Ascending aorta (tissue), 2 donors: ENCODE results near the gene AKAP13. TPM values are rescaled to one million over a fixed set of nuclear protein-coding genes. Genes with fewer than 3 reads are reported as not detected.
A peak's percentile ranks its signal among the peaks of the same experiment; 100 is the strongest.

ENCODE experiments used
- DNase-seq, 2 donors: peaks; one replicate each; pipeline ENCODE4 v3.0.0-alpha.2; 2019; ENCODE audit warnings: low spot score in 2 of 2
- H3K27ac ChIP-seq, 2 donors: fragments of 200-600 bp; sonication (generic); one replicate each; pipeline ENCODE4 v1.5.1; 2016 to 2017; ENCODE audit warnings: mild to moderate bottlenecking in 1 of 2
- H3K27me3 ChIP-seq: fragments of 200-600 bp; sonication (generic); one replicate; pipeline ENCODE4 v1.5.1; 2017
- H3K36me3 ChIP-seq, 2 donors: fragments of 200-600 bp; sonication (generic); one replicate each; pipeline ENCODE4 v1.5.1; 2016
- H3K4me1 ChIP-seq, 2 donors: fragments of 200-600 bp; sonication (generic); one replicate each; pipeline ENCODE4 v1.5.1; 2016 to 2017; ENCODE audit warnings: mild to moderate bottlenecking in 1 of 2
- H3K4me3 ChIP-seq, 2 donors: fragments of 200-600 bp; sonication (generic); one replicate each; pipeline ENCODE4 v1.5.1; 2016 to 2017; ENCODE audit warnings: mild to moderate bottlenecking in 1 of 2
- H3K9me3 ChIP-seq, 2 donors: fragments of 200-600 bp; sonication (generic); one replicate each; pipeline ENCODE4 v1.5.1; 2016
- CTCF ChIP-seq, 3 experiments: fragments of 200-600 bp in 2 of 3; fragments of 450-650 bp in 1 of 3; sonication (generic) in 2 of 3; IDR thresholded peaks; one replicate each; pipeline ENCODE4 v1.5.1; 2016 to 2019; ENCODE audit warnings: antibody characterized with exemption in 3 of 3, mild to moderate bottlenecking in 1 of 3, moderate library complexity in 1 of 3
- intact Hi-C: fragments of 100-400 bp; cut with DNase I; formaldehyde crosslinking; loops from one replicate; pipeline ENCODE4 v1.15.1; 2023
- total RNA-seq: library from RNA; depleted of rRNA; stranded (reverse); fragments of >200 nt; gene quantifications from one replicate; pipeline ENCODE4 v1.1.0, GENCODE V29; 2016

Gene AKAP13
- total RNA-seq, 1 donor from 2014 or later = 74.3 TPM

GRCh38 chr15:85711580-85712192 is 331.3 kb downstream of the AKAP13 start:
- no peak overlapping the region for H3K4me3 ChIP-seq
- H3K36me3 ChIP-seq = peaks cover 41 to 51% of the 10 kb centered on the region in 2 donors
- H3K27me3 ChIP-seq = no peaks in the 10 kb centered on the region
- TF ChIP-seq CTCF (IDR thresholded peaks at IDR 0.05) = no peak
- no peak for DNase-seq
- peaks cover 3 to 13% of the 10 kb centered on the region in 2 donors for H3K4me1 ChIP-seq
- H3K9me3 ChIP-seq = no peaks in the 10 kb centered on the region
- intact Hi-C loops = no loop called here
- no peak overlapping the region for H3K27ac ChIP-seq

GRCh38 chr15:85716261-85716660 is 335.9 kb downstream of the AKAP13 start:
- Histone ChIP-seq H3K27me3 (no peaks in the 10 kb centered on the region), H3K36me3 (peaks cover 70 to 85% of the 10 kb centered on the region in 2 donors), H3K4me1 (no peaks in the 10 kb centered on the region), H3K27ac (no peak overlapping the region), H3K9me3 (no peaks in the 10 kb centered on the region), H3K4me3 (no peak overlapping the region)
- TF ChIP-seq CTCF (IDR thresholded peaks at IDR 0.05) = no peak
- intact Hi-C loops = no loop called here
- DNase-seq = no peak

GRCh38 chr15:85717212-85717611 is 336.8 kb downstream of the AKAP13 start:
- Histone ChIP-seq H3K4me1 (no peaks in the 10 kb centered on the region), H3K4me3 (no peak overlapping the region), H3K27me3 (no peaks in the 10 kb centered on the region), H3K9me3 (no peaks in the 10 kb centered on the region), H3K36me3 (peaks cover 70 to 86% of the 10 kb centered on the region in 2 donors), H3K27ac (peak overlapping the region in 1 of 2 donors; percentile 8)
- no peak for TF ChIP-seq CTCF (IDR thresholded peaks at IDR 0.05)
- DNase-seq = no peak
- intact Hi-C loops = no loop called here

- intact Hi-C loops = no loop called here
- TF ChIP-seq CTCF (IDR thresholded peaks at IDR 0.05) = no peak
- Histone ChIP-seq H3K27me3 (no peaks in the 10 kb centered on the region), H3K27ac (no peak overlapping the region), H3K9me3 (no peaks in the 10 kb centered on the region), H3K36me3 (peaks cover 75 to 88% of the 10 kb centered on the region in 2 donors), H3K4me1 (no peaks in the 10 kb centered on the region), H3K4me3 (no peak overlapping the region)
- DNase-seq = no peak
Observed at GRCh38 chr15:85718271-85718971, 338.0 kb downstream of the AKAP13 start.

GRCh38 chr15:85718981-85719380 is 338.6 kb downstream of the AKAP13 start:
- no peak for DNase-seq
- no peak overlapping the region for H3K27ac ChIP-seq
- H3K4me3 ChIP-seq = no peak overlapping the region
- intact Hi-C loops = no loop called here
- H3K9me3 ChIP-seq = no peaks in the 10 kb centered on the region
- no peaks in the 10 kb centered on the region for H3K27me3 ChIP-seq
- peaks cover 75 to 92% of the 10 kb centered on the region in 2 donors for H3K36me3 ChIP-seq
- no peak for TF ChIP-seq CTCF (IDR thresholded peaks at IDR 0.05)
- H3K4me1 ChIP-seq = peaks cover 0 to under 1% of the 10 kb centered on the region in 2 donors
